Epithelial cell of esophagus (primary cell): ENCODE data around the gene XRCC4.
A peak's percentile ranks its signal among the peaks of the same experiment; 100 is the strongest.

Source experiments
- DNase-seq: peaks from one replicate; pipeline ENCODE4 v3.0.0; 2010; ENCODE audit warnings: low read depth
- H3K4me3 ChIP-seq: 2 replicates; pipeline ENCODE4 v1.5.1; 2011; ENCODE audit warnings: mild to moderate bottlenecking, low read length, control low read depth
- TF ChIP-seq, protein P1 (sequence below): IDR thresholded peaks from 2 replicates; pipeline ENCODE4 v1.5.1; 2011; ENCODE audit warnings: low read depth, mild to moderate bottlenecking, low read length, control low read depth, inconsistent platforms; ENCODE audit not compliant: insufficient read depth; ENCODE audit errors: missing control alignments

Gene XRCC4

GRCh38 chr5:83265318-83265717 is 188.0 kb downstream of the XRCC4 start:
- DNase-seq, result no peak
- TF ChIP-seq, protein P1, sequence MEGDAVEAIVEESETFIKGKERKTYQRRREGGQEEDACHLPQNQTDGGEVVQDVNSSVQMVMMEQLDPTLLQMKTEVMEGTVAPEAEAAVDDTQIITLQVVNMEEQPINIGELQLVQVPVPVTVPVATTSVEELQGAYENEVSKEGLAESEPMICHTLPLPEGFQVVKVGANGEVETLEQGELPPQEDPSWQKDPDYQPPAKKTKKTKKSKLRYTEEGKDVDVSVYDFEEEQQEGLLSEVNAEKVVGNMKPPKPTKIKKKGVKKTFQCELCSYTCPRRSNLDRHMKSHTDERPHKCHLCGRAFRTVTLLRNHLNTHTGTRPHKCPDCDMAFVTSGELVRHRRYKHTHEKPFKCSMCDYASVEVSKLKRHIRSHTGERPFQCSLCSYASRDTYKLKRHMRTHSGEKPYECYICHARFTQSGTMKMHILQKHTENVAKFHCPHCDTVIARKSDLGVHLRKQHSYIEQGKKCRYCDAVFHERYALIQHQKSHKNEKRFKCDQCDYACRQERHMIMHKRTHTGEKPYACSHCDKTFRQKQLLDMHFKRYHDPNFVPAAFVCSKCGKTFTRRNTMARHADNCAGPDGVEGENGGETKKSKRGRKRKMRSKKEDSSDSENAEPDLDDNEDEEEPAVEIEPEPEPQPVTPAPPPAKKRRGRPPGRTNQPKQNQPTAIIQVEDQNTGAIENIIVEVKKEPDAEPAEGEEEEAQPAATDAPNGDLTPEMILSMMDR, result no peak
- H3K4me3 ChIP-seq, result no peak overlapping the region

- TF ChIP-seq, protein P1, result no peak
- DNase-seq, result no peak
- no peak overlapping the region for H3K4me3 ChIP-seq
Measured at GRCh38 chr5:83270311-83270710, 193.0 kb downstream of the XRCC4 start.

- TF ChIP-seq, protein P1, result peak; percentile 14
- H3K4me3 ChIP-seq, result no peak overlapping the region
- DNase-seq, result peak; percentile 44
Measured at GRCh38 chr5:83277154-83277553, 199.8 kb downstream of the XRCC4 start.

DNA sequence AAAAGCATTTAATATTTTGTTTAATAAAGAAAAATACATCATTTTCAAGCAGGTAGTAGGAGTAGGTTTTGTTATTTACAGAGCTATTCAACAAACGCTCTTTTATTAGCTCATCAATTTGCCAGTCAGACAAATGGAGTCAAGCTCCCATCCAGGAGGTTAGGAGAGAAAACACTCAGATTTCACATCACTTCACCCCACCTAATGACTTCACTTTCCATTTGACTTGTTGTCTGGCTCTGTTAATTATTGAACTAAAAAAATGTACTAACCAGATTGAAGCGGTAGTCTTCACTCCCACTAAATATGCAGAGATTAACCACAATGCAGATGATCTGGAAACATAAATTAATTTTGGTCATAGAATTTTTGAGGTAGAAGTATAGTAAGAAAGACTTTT is 200.6 kb downstream of the XRCC4 start:
- no peak for DNase-seq
- no peak overlapping the region for H3K4me3 ChIP-seq
- TF ChIP-seq, protein P1, result no peak

GRCh38 chr5:83281176-83281575 is 203.8 kb downstream of the XRCC4 start:
- TF ChIP-seq, protein P1, result no peak
- H3K4me3 ChIP-seq, result no peak overlapping the region
- no peak for DNase-seq

- DNase-seq, result peak; percentile 47
- TF ChIP-seq, protein P1, result no peak
- no peak overlapping the region for H3K4me3 ChIP-seq
Measured at GRCh38 chr5:83281658-83282057, 204.3 kb downstream of the XRCC4 start.

DNA sequence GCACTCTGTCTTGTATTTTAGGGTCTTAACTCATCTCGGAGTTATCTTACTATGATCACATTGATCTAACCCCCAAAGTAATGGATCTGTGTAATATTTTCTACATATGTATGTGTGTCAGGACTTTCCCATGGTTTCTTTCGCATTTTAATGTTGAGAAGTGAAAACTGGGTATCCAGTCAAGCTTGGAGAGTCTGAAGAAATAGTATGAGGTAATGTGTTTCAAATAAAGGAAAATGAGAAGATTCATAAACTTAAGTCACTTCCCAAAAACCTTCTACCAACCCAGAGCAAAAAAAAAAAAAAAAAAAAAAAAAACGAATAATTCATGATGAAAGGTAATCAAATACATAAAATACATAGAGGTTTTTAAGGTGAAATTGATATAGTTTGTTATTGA is 206.4 kb downstream of the XRCC4 start:
- H3K4me3 ChIP-seq, result no peak overlapping the region
- no peak for DNase-seq
- TF ChIP-seq, protein P1, result no peak
